ENCODE data around the gene HACD4. TPM values are rescaled to one million over a fixed set of nuclear protein-coding genes. Genes with fewer than 3 reads are reported as not detected.

Gene HACD4
- total and polyA plus RNA-seq, 2 of the 13 experiments (the other 11 are each of a cell fraction or from before 2014, with no cell fraction given) = not detected

DNA sequence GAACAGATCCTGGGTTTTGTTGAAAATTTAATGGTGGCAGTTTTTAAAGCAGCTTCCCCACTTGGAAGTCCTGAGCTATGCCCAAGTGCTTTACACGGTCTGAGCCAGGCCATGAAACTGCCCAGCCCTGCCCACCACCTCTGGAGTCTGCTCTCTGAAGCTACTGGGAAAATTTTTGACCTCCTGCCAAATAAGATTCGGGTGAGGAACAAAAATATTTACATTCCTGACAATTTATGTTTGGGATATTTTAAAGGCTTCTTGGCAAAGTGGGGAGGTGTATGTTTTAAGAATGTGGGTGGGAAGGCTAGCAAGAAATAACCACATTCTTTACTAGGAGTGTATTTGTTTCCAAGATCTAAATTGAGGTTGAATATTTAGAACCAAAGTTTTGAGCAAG lies 50.0 kb downstream of the HACD4 start (continued):
- TF ChIP-seq PHB2 (IDR thresholded peaks at IDR 0.05; ENCODE audit: partially characterized antibody) (no peak), PPARG (CRISPR knock-in tag; conservative IDR thresholded peaks at IDR 0.05) (no peak), RARA (CRISPR knock-in tag; IDR thresholded peaks at IDR 0.05) (no peak), YEATS4 (CRISPR knock-in tag; IDR thresholded peaks at IDR 0.05; ENCODE audit: borderline replicate concordance) (no peak), NCOA2 (CRISPR knock-in tag; IDR thresholded peaks at IDR 0.05) (no peak), JDP2 (CRISPR knock-in tag; IDR thresholded peaks at IDR 0.05; ENCODE audit: borderline replicate concordance) (no peak), ZNF552 (CRISPR knock-in tag; IDR thresholded peaks at IDR 0.05; ENCODE audit: borderline replicate concordance) (no peak)
- TF ChIP-seq, protein P1, sequence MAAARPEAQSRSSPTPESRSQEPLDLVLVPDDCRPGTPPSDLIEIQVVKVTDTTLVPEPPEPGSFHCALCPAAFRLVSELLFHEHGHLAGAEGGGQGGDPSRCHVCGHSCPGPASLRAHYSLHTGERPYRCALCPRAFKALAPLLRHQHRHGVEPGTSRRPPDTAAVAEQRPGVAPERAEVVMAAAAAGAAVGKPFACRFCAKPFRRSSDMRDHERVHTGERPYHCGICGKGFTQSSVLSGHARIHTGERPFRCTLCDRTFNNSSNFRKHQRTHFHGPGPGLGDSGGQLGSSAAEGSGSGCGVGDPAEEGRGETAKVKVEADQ (CRISPR knock-in tag; IDR thresholded peaks at IDR 0.05; ENCODE audit: borderline replicate concordance) = no peak
- TF ChIP-seq, protein P2, sequence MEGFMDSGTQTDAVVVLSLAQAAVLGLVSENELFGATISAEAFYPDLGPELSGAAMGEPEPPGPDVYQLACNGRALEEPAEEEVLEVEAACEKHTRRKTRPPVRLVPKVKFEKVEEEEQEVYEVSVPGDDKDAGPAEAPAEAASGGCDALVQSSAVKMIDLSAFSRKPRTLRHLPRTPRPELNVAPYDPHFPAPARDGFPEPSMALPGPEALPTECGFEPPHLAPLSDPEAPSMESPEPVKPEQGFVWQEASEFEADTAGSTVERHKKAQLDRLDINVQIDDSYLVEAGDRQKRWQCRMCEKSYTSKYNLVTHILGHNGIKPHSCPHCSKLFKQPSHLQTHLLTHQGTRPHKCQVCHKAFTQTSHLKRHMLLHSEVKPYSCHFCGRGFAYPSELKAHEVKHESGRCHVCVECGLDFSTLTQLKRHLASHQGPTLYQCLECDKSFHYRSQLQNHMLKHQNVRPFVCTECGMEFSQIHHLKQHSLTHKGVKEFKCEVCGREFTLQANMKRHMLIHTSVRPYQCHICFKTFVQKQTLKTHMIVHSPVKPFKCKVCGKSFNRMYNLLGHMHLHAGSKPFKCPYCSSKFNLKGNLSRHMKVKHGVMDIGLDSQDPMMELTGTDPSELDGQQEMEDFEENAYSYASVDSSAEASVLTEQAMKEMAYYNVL (CRISPR knock-in tag; IDR thresholded peaks at IDR 0.05; ENCODE audit: borderline replicate concordance) = no peak
- TF ChIP-seq, protein P3, sequence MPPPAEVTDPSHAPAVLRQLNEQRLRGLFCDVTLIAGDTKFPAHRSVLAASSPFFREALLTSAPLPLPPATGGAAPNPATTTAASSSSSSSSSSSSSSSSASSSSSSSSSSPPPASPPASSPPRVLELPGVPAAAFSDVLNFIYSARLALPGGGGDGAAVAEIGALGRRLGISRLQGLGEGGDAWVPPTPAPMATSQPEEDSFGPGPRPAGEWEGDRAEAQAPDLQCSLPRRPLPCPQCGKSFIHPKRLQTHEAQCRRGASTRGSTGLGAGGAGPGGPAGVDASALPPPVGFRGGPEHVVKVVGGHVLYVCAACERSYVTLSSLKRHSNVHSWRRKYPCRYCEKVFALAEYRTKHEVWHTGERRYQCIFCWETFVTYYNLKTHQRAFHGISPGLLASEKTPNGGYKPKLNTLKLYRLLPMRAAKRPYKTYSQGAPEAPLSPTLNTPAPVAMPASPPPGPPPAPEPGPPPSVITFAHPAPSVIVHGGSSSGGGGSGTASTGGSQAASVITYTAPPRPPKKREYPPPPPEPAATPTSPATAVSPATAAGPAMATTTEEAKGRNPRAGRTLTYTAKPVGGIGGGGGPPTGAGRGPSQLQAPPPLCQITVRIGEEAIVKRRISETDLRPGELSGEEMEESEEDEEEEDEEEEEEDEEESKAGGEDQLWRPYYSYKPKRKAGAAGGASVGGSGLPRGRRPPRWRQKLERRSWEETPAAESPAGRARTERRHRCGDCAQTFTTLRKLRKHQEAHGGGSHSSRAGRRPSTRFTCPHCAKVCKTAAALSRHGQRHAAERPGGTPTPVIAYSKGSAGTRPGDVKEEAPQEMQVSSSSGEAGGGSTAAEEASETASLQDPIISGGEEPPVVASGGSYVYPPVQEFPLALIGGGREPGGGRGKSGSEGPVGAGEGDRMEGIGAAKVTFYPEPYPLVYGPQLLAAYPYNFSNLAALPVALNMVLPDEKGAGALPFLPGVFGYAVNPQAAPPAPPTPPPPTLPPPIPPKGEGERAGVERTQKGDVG (CRISPR knock-in tag; IDR thresholded peaks at IDR 0.05; ENCODE audit: borderline replicate concordance) = no peak
- TF ChIP-seq, protein P4, sequence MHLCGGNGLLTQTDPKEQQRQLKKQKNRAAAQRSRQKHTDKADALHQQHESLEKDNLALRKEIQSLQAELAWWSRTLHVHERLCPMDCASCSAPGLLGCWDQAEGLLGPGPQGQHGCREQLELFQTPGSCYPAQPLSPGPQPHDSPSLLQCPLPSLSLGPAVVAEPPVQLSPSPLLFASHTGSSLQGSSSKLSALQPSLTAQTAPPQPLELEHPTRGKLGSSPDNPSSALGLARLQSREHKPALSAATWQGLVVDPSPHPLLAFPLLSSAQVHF (CRISPR knock-in tag; IDR thresholded peaks at IDR 0.05) = no peak
- TF ChIP-seq, protein P5, sequence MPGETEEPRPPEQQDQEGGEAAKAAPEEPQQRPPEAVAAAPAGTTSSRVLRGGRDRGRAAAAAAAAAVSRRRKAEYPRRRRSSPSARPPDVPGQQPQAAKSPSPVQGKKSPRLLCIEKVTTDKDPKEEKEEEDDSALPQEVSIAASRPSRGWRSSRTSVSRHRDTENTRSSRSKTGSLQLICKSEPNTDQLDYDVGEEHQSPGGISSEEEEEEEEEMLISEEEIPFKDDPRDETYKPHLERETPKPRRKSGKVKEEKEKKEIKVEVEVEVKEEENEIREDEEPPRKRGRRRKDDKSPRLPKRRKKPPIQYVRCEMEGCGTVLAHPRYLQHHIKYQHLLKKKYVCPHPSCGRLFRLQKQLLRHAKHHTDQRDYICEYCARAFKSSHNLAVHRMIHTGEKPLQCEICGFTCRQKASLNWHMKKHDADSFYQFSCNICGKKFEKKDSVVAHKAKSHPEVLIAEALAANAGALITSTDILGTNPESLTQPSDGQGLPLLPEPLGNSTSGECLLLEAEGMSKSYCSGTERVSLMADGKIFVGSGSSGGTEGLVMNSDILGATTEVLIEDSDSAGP (CRISPR knock-in tag; IDR thresholded peaks at IDR 0.05; ENCODE audit: borderline replicate concordance) = no peak
